Bronchus fibroblast of lung (primary cell): ENCODE data around the gene CYP3A5. TPM values are rescaled to one million over a fixed set of nuclear protein-coding genes. Genes with fewer than 3 reads are reported as not detected.

Experiments
- total RNA-seq: library from RNA; depleted of rRNA; stranded (reverse); fragments of >200 nt; gene quantifications from 2 replicates; pipeline ENCODE4 v1.2.3, GENCODE V29; 2015

CYP3A5 gene
- total RNA-seq = 0.15 TPM in 1 of 2 replicates, not detected in the other

GRCh38 chr7:99679400-99680191 lies at the start of gene CYP3A5:
Gene CYP3A5, minus strand, starts transcription at chr7:99679996. Its CDS starts 100 bp downstream, at chr7:99679896.

GRCh38 chr7:99616359-99617191 lies 63.2 kb downstream of the CYP3A5 start, which contains the start of gene ZSCAN25:
Gene ZSCAN25, plus strand, starts transcription at chr7:99616946. Its CDS starts 2,661 bp downstream, at chr7:99619607.

Other genes starting within 250 kb of the CYP3A5 start
- gene PTCD1, start 241.2 kb downstream of the CYP3A5 start, total RNA-seq = 4.3 and 4.4 TPM in 2 replicates
- 29.4 and 31.3 TPM in 2 replicates for gene CPSF4, start 241.1 kb downstream of the CYP3A5 start, total RNA-seq
- gene ATP5MF, start 213.8 kb downstream of the CYP3A5 start, total RNA-seq = 2,573 and 3,117 TPM in 2 replicates
- gene ZNF789, start 207.1 kb downstream of the CYP3A5 start, total RNA-seq = 4.7 and 5.8 TPM in 2 replicates
- gene ZNF394, start 179.7 kb downstream of the CYP3A5 start, total RNA-seq = 10.3 and 10.4 TPM in 2 replicates
- gene ZKSCAN5, start 175.3 kb downstream of the CYP3A5 start, total RNA-seq = 7.9 and 8.5 TPM in 2 replicates
- gene FAM200A, start 127.9 kb downstream of the CYP3A5 start, total RNA-seq = 4.4 and 4.9 TPM in 2 replicates
- 45.1 and 51.9 TPM in 2 replicates for gene ZNF655, start 121.4 kb downstream of the CYP3A5 start, total RNA-seq
- gene TMEM225B, start 81.7 kb downstream of the CYP3A5 start, total RNA-seq = 0.17 and 0.59 TPM in 2 replicates
- 4.6 and 4.7 TPM in 2 replicates for gene ZSCAN25, start 63.0 kb downstream of the CYP3A5 start, total RNA-seq
- gene CYP3A7, start 55.2 kb upstream of the CYP3A5 start, total RNA-seq = 0.34 TPM in 1 of 2 replicates, not detected in the other
- gene CYP3A4, start 104.2 kb upstream of the CYP3A5 start, total RNA-seq = not detected in 2 replicates
- not detected in 2 replicates for gene CYP3A43, start 148.0 kb upstream of the CYP3A5 start, total RNA-seq
- not detected in 2 replicates for gene OR2AE1, start 197.0 kb upstream of the CYP3A5 start, total RNA-seq
- 14.3 and 15.6 TPM in 2 replicates for gene TRIM4, start 239.5 kb upstream of the CYP3A5 start, total RNA-seq
- gene GJC3, start 249.6 kb upstream of the CYP3A5 start, total RNA-seq = not detected in 2 replicates